ENCODE data around the gene DLGAP1. TPM values are rescaled to one million over a fixed set of nuclear protein-coding genes. Genes with fewer than 3 reads are reported as not detected.
A peak's percentile ranks its signal among the peaks of the same experiment; 100 is the strongest.
"Not testable (repeated sequence)": the region's sequence is repeated elsewhere in the genome, so short reads cannot be mapped to it uniquely, and the experiment has no call there.

The DLGAP1 gene
- total RNA-seq, 1 experiment from 2014 or later: 23.0 TPM

DNA sequence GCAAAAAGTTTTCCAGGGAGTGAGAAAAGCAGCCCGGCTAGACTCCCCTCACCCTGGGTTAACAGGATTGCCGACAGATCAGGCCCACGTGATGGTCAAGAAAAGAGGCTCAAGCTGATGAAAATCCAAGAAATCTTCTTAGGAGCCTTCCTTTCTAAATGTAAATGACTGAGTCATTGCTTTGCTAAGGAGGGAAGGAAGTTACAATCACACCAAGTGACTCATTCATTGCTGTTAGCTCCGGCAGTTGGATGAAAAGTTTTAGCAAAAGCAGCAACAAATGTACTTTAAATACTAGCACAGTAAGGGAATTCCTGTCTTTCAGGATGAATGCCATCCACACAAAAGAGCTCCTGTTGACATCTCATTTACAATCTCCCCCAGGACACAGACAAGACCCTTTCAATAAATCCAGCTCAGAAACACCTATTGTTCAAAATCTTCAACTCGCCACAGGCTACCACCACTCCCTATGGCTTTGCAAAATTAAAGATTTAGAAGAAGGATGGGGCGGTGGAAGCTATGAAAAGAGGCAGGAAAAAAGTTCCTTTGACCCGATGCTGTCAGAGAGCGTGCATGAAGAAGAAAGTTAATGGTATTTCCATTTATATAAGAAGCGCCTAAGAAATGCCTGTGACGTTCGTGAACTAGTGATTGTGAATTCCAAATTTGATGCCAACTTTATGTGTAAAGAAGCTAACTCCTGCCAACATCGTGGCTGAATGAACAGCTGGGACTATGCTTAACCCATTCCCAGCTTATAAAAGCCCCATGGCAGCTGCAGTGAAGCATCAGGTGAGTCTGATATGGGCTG, 851.5 kb downstream of the DLGAP1 start (continued):
- TF ChIP-seq HMGA2 (CRISPR knock-in tag; IDR thresholded peaks at IDR 0.05) (no peak), ZNF232 (CRISPR knock-in tag; IDR thresholded peaks at IDR 0.05) (0 out of 2 replicates have a peak, but pooled peaks have one; percentile 19), CBFB (CRISPR knock-in tag; IDR thresholded peaks at IDR 0.05; ENCODE audit: low read depth) (no peak), FOXJ3 (CRISPR knock-in tag; IDR thresholded peaks at IDR 0.05; ENCODE audit: borderline replicate concordance) (no peak; the same call in 1 of the 2 replicates), ZNF416 (CRISPR knock-in tag; IDR thresholded peaks at IDR 0.05) (no peak), NR3C1 (CRISPR knock-in tag; conservative IDR thresholded peaks at IDR 0.05; ENCODE audit: low read depth) (no peak), FOXP1 (CRISPR knock-in tag; IDR thresholded peaks at IDR 0.05; ENCODE audit: borderline replicate concordance) (no peak), EMX1 (CRISPR knock-in tag; IDR thresholded peaks at IDR 0.05) (no peak), NFYB (CRISPR knock-in tag; conservative IDR thresholded peaks at IDR 0.05; ENCODE audit: low read depth) (no peak), JAZF1 (CRISPR knock-in tag; IDR thresholded peaks at IDR 0.05) (no peak), TEAD4 (CRISPR knock-in tag; IDR thresholded peaks at IDR 0.05) (peak; percentile 56; the same call in 1 of the 2 replicates), KAT7 (CRISPR knock-in tag; IDR thresholded peaks at IDR 0.05; ENCODE audit: borderline replicate concordance) (0 out of 2 replicates have a peak, but pooled peaks have one; percentile 6), ZNF396 (CRISPR knock-in tag; IDR thresholded peaks at IDR 0.05; ENCODE audit: borderline replicate concordance) (no peak), TCF7 (CRISPR knock-in tag; IDR thresholded peaks at IDR 0.05; ENCODE audit: low read depth) (no peak), TP53 (CRISPR knock-in tag; IDR thresholded peaks at IDR 0.05) (no peak), OVOL2 (CRISPR knock-in tag; IDR thresholded peaks at IDR 0.05; ENCODE audit: borderline replicate concordance) (no peak), MYBL2 (CRISPR knock-in tag; IDR thresholded peaks at IDR 0.05) (no peak), SMAD3 (CRISPR knock-in tag; IDR thresholded peaks at IDR 0.05; ENCODE audit: borderline replicate concordance) (no peak)
- TF ChIP-seq, protein P1, sequence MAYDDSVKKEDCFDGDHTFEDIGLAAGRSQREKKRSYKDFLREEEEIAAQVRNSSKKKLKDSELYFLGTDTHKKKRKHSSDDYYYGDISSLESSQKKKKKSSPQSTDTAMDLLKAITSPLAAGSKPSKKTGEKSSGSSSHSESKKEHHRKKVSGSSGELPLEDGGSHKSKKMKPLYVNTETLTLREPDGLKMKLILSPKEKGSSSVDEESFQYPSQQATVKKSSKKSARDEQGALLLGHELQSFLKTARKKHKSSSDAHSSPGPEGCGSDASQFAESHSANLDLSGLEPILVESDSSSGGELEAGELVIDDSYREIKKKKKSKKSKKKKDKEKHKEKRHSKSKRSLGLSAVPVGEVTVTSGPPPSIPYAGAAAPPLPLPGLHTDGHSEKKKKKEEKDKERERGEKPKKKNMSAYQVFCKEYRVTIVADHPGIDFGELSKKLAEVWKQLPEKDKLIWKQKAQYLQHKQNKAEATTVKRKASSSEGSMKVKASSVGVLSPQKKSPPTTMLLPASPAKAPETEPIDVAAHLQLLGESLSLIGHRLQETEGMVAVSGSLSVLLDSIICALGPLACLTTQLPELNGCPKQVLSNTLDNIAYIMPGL (CRISPR knock-in tag; IDR thresholded peaks at IDR 0.05): no peak
- TF ChIP-seq, protein P2, sequence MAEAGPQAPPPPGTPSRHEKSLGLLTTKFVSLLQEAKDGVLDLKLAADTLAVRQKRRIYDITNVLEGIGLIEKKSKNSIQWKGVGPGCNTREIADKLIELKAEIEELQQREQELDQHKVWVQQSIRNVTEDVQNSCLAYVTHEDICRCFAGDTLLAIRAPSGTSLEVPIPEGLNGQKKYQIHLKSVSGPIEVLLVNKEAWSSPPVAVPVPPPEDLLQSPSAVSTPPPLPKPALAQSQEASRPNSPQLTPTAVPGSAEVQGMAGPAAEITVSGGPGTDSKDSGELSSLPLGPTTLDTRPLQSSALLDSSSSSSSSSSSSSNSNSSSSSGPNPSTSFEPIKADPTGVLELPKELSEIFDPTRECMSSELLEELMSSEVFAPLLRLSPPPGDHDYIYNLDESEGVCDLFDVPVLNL (CRISPR knock-in tag; IDR thresholded peaks at IDR 0.05; ENCODE audit: borderline replicate concordance, low read depth): no peak
- TF ChIP-seq, protein P3, sequence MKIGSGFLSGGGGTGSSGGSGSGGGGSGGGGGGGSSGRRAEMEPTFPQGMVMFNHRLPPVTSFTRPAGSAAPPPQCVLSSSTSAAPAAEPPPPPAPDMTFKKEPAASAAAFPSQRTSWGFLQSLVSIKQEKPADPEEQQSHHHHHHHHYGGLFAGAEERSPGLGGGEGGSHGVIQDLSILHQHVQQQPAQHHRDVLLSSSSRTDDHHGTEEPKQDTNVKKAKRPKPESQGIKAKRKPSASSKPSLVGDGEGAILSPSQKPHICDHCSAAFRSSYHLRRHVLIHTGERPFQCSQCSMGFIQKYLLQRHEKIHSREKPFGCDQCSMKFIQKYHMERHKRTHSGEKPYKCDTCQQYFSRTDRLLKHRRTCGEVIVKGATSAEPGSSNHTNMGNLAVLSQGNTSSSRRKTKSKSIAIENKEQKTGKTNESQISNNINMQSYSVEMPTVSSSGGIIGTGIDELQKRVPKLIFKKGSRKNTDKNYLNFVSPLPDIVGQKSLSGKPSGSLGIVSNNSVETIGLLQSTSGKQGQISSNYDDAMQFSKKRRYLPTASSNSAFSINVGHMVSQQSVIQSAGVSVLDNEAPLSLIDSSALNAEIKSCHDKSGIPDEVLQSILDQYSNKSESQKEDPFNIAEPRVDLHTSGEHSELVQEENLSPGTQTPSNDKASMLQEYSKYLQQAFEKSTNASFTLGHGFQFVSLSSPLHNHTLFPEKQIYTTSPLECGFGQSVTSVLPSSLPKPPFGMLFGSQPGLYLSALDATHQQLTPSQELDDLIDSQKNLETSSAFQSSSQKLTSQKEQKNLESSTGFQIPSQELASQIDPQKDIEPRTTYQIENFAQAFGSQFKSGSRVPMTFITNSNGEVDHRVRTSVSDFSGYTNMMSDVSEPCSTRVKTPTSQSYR (CRISPR knock-in tag; IDR thresholded peaks at IDR 0.05): no peak
- TF ChIP-seq, protein P4, sequence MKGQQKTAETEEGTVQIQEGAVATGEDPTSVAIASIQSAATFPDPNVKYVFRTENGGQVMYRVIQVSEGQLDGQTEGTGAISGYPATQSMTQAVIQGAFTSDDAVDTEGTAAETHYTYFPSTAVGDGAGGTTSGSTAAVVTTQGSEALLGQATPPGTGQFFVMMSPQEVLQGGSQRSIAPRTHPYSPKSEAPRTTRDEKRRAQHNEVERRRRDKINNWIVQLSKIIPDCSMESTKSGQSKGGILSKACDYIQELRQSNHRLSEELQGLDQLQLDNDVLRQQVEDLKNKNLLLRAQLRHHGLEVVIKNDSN (CRISPR knock-in tag; IDR thresholded peaks at IDR 0.05): peak; percentile 90
- TF ChIP-seq, protein P5, sequence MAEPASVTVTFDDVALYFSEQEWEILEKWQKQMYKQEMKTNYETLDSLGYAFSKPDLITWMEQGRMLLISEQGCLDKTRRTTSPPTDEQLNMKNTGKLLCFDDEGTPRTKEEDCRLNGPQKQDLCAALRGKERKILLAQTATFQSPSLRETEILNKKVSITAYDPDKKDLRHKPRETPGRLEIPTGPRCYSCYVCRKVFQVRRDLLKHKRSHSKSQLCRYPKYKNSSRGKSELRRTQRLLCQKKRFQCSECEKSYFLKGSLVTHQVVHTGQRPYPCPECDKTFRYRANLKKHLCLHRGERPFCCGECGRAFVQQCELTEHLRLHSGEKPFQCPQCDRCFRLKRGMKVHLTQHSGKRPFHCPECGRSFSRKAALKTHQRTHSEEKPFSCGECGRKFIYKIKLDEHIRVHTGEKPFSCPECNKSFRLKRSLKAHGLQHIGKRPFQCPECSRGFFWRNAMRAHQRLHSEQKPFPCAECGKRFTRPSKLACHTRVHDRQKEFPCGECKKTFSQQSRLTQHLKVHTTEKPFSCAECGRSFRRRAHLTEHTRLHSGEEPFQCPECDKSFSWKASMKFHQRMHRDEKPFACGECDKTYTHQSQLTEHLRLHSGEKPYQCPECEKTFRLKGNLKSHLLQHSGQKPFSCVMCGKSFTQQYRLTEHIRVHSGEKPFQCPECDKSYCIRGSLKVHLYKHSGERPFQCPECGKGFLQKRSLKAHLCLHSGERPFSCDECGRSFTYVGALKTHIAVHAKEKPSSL (CRISPR knock-in tag; conservative IDR thresholded peaks at IDR 0.05): no peak

DNA sequence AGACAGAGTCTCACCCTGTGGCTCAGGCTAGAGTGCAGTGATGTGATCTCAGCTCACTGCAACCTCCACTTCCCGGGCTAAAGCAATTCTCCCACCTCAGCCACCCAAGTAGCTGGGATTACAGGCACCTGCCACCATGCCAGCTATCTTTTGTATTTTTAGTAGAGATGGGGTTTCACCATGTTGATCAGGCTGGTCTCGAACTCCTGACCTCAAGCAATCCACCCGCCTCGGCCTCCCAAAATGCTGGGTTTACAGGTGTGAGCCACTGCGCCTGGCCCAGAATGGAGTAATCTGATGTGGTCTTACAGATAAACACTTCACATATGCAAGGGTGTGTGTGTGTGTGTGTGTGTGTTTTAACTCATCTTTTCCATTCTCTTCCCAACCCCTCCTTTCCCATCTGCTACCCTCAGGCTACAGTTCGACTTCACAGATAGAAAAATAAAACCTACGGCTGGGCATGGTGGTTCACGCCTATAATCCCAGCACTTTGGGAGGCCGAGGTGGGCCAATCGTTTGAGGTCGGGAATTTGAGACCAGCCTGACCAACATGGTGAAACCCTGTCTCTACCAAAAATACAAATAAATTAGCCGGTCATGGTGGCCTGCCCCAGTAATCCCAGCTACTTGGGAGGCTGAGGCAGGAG, 853.9 kb downstream of the DLGAP1 start:
- POLR2A ChIA-PET; ATAC-seq; H3K4me3 Mint-ChIP-seq; H3K36me3 Mint-ChIP-seq; H3K27me3 Mint-ChIP-seq (ENCODE audit: low read depth); DNase-seq (ENCODE audit: low spot score); H3K9me3 Mint-ChIP-seq: not testable (repeated sequence)
- CTCF ChIA-PET: interaction anchor here (3.6 to 3.9 kb wide), 2 partner anchors 16 to 65 kb away, joined by 26 to 72 read pairs; no protein-coding TSS in a partner anchor
- Mint-ChIP-seq H3K27ac (peak overlapping the region; percentile 61; the same call in 1 of the 2 replicates), H3K4me1 (peaks cover 33% of the 10 kb centered on the region)

Measured in WTC11 (cell line).